ENCODE measurements around the gene ATL3. TPM values are rescaled to one million over a fixed set of nuclear protein-coding genes. Genes with fewer than 3 reads are reported as not detected.

Gene ATL3
- total RNA-seq, 2 donors from 2014 or later: 17.9 to 33.5 TPM

- Histone ChIP-seq H3K27ac (no peak overlapping the region), H3K4me1 (peaks cover 0 to 18% of the 10 kb centered on the region in 2 donors), H3K36me3 (no peaks in the 10 kb centered on the region), H3K4me3 (no peak overlapping the region), H3K27me3 (no peaks in the 10 kb centered on the region), H3K9me3 (no peaks in the 10 kb centered on the region)
- DNase-seq (ENCODE audit: low spot score): no peak
- TF ChIP-seq CTCF (IDR thresholded peaks at IDR 0.05): no peak
Observed at GRCh38 chr11:63713766-63714165, 42.6 kb upstream of the ATL3 start.

GRCh38 chr11:63711838-63712237 is 40.7 kb upstream of the ATL3 start:
- no peak for TF ChIP-seq CTCF (IDR thresholded peaks at IDR 0.05)

GRCh38 chr11:63710476-63711217 is 39.5 kb upstream of the ATL3 start:
- Histone ChIP-seq H3K4me1 (peaks cover 0 to 19% of the 10 kb centered on the region in 2 donors), H3K36me3 (no peaks in the 10 kb centered on the region), H3K9me3 (no peaks in the 10 kb centered on the region), H3K27me3 (no peaks in the 10 kb centered on the region), H3K27ac (no peak overlapping the region), H3K4me3 (no peak overlapping the region)
- TF ChIP-seq CTCF (IDR thresholded peaks at IDR 0.05): peak in 1 of 2 donors; percentile 39
- DNase-seq (ENCODE audit: low spot score): no peak

More at GRCh38 chr11:63711838-63712237, 40.7 kb upstream of the ATL3 start:
- Histone ChIP-seq H3K4me1 (peaks cover 0 to 18% of the 10 kb centered on the region in 2 donors), H3K27me3 (no peaks in the 10 kb centered on the region), H3K4me3 (no peak overlapping the region), H3K27ac (no peak overlapping the region), H3K9me3 (no peaks in the 10 kb centered on the region), H3K36me3 (no peaks in the 10 kb centered on the region)
- no peak for DNase-seq (ENCODE audit: low spot score)

GRCh38 chr11:63709336-63709884 is 38.2 kb upstream of the ATL3 start:
- no peak for TF ChIP-seq CTCF (IDR thresholded peaks at IDR 0.05)
- no peaks in the 10 kb centered on the region for H3K9me3 ChIP-seq

GRCh38 chr11:63708764-63709163 is 37.6 kb upstream of the ATL3 start:
- no peak overlapping the region for H3K4me3 ChIP-seq
- H3K9me3 ChIP-seq: no peaks in the 10 kb centered on the region
- DNase-seq (ENCODE audit: low spot score): no peak
- H3K27me3 ChIP-seq: no peaks in the 10 kb centered on the region
- peaks cover 0 to 25% of the 10 kb centered on the region in 2 donors for H3K4me1 ChIP-seq
- no peak overlapping the region for H3K27ac ChIP-seq
- no peak for TF ChIP-seq CTCF (IDR thresholded peaks at IDR 0.05)
- no peaks in the 10 kb centered on the region for H3K36me3 ChIP-seq

More at GRCh38 chr11:63709336-63709884, 38.2 kb upstream of the ATL3 start:
- no peak for DNase-seq (ENCODE audit: low spot score)
- Histone ChIP-seq H3K36me3 (no peaks in the 10 kb centered on the region), H3K4me3 (no peak overlapping the region), H3K27me3 (no peaks in the 10 kb centered on the region), H3K27ac (no peak overlapping the region), H3K4me1 (peaks cover 0 to 25% of the 10 kb centered on the region in 2 donors)
